Measurements from ENCODE around the gene WDR18.

Gene WDR18

GRCh38 chr19:976476-976875 is 7.7 kb upstream of the WDR18 start:
- TF ChIP-seq, protein P1, sequence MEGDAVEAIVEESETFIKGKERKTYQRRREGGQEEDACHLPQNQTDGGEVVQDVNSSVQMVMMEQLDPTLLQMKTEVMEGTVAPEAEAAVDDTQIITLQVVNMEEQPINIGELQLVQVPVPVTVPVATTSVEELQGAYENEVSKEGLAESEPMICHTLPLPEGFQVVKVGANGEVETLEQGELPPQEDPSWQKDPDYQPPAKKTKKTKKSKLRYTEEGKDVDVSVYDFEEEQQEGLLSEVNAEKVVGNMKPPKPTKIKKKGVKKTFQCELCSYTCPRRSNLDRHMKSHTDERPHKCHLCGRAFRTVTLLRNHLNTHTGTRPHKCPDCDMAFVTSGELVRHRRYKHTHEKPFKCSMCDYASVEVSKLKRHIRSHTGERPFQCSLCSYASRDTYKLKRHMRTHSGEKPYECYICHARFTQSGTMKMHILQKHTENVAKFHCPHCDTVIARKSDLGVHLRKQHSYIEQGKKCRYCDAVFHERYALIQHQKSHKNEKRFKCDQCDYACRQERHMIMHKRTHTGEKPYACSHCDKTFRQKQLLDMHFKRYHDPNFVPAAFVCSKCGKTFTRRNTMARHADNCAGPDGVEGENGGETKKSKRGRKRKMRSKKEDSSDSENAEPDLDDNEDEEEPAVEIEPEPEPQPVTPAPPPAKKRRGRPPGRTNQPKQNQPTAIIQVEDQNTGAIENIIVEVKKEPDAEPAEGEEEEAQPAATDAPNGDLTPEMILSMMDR (IDR thresholded peaks at IDR 0.05) = no peak

- TF ChIP-seq, protein P1 (IDR thresholded peaks at IDR 0.05) = no peak
Measured at GRCh38 chr19:977058-977464, 7.1 kb upstream of the WDR18 start.

DNA sequence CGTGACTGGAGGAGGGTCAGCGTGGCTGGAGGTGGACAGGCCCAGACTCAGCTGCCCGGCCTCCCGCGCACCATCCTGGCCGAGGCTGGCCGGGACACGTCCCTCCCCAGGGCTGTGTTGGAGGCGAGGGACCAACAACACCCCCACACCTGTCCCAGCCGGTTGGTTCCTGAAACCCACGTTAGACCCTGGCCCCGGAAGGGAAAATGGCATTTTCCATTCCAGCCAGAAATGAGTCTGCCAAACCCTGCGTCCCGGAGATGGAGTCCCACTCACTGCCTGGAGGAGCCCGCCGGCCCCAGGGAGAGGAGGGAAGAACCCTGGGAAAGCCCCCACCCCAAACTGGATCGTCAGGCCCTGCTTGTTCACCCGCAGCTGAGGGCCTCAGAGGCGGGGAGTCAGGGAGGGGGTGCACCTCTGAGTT is 4.8 kb upstream of the WDR18 start:
- TF ChIP-seq, protein P1 (IDR thresholded peaks at IDR 0.05) = no peak

- TF ChIP-seq, protein P1 (IDR thresholded peaks at IDR 0.05) = no peak
Measured at GRCh38 chr19:980133-980998, 3.8 kb upstream of the WDR18 start.

- TF ChIP-seq, protein P1 (IDR thresholded peaks at IDR 0.05) = peak; percentile 96
Measured at GRCh38 chr19:982567-983170, 1.5 kb upstream of the WDR18 start.

- TF ChIP-seq, protein P1 (IDR thresholded peaks at IDR 0.05) = no peak
Measured at GRCh38 chr19:986083-986482, 1.9 kb downstream of the WDR18 start.

DNA sequence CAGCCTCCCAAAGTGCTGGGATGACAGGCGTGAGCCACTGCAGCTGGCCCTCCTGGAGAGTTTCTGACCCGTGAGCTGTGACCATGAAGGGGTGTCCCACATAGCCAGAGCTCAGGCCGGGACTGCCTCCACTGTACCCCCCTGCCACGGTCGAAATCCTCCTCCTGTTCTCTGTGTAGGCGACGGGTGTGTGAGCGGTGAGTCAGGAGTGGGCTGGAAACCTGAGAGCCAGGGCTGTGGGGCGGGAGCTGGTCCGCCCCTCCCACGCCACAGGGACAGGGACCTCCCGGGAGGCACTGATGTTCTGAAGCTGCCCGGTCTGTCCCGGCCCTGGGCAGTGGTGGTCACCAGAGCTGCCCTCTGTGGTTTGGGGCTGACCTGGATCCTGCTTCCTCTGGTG is 3.9 kb downstream of the WDR18 start:
- TF ChIP-seq, protein P1 (IDR thresholded peaks at IDR 0.05) = no peak

Data from LNCAP (cell line).